Right lobe of liver (tissue), 6 donors: ENCODE data around the gene KLHL11. TPM values are rescaled to one million over a fixed set of nuclear protein-coding genes. Genes with fewer than 3 reads are reported as not detected.

Experiments used
- ATAC-seq, 4 donors: fragments of 200-7000 bp; cut with Tn5 transposase; one replicate each; pipeline ENCODE4 v1.9.1; 2020; ENCODE audit warnings: mild to moderate bottlenecking in 4 of 4, moderate library complexity in 4 of 4
- DNase-seq, 3 donors: peaks; one replicate each; pipeline ENCODE4 v3.0.0-alpha.2; 2020
- H3K27ac ChIP-seq, 3 donors: fragments of 200-600 bp; one replicate each; pipeline ENCODE4 v1.8.0; 2022
- H3K27me3 ChIP-seq, 2 donors: fragments of 200-600 bp; one replicate each; pipeline ENCODE4 v1.8.0; 2022
- H3K36me3 ChIP-seq, 4 donors: fragments of 200-600 bp; sonication (generic) in 1 of 4; one replicate each; pipeline versions ENCODE4 v1.5.1 to v1.8.0; 2017 to 2022; ENCODE audit warnings: control low read depth in 1 of 4
- H3K4me1 ChIP-seq, 4 donors: fragments of 200-600 bp; sonication (generic) in 1 of 4; one replicate each; pipeline versions ENCODE4 v1.5.1 to v1.8.0; 2017 to 2022; ENCODE audit warnings: control low read depth in 1 of 4
- H3K4me3 ChIP-seq, 3 donors: fragments of 200-600 bp; one replicate each; pipeline ENCODE4 v1.8.0; 2022
- H3K9me3 ChIP-seq, 4 donors: fragments of 200-600 bp; sonication (generic) in 1 of 4; one replicate each; pipeline versions ENCODE4 v1.5.1 to v1.8.0; 2017 to 2022; ENCODE audit warnings: control low read depth in 1 of 4
- CTCF ChIP-seq, 4 donors: fragments of 200-600 bp in 3 of 4; fragments of 450-650 bp in 1 of 4; IDR thresholded peaks; one replicate each; pipeline versions ENCODE4 v1.5.1 to v1.8.0; 2016 to 2022; ENCODE audit warnings: antibody characterized with exemption in 4 of 4, mild to moderate bottlenecking in 2 of 4
- POLR2A ChIP-seq: fragments of 450-650 bp; IDR thresholded peaks from one replicate; pipeline ENCODE4 v1.6.1; 2017; ENCODE audit warnings: antibody characterized with exemption, mild to moderate bottlenecking
- WGBS: methylation state at CpG from one replicate; pipeline ENCODE4 v1.1.6; 2018; ENCODE audit warnings: low coverage, low lambda C conversion rate; ENCODE audit not compliant: insufficient coverage; ENCODE audit errors: missing lambda C conversion rate; 5-methylcytosine and 5-hydroxymethylcytosine counted together
- intact Hi-C, 2 donors: fragments of 100-400 bp; cut with DNase I; formaldehyde crosslinking; loops; one replicate each; pipeline versions ENCODE4 v1.11.2 to v1.14.1; 2022
- total RNA-seq, 6 experiments: library from RNA; depleted of rRNA in 2 of 6; stranded (reverse); fragments of >200 nt in 2 of 6; fragmentation: NEBNext Ultra II Directional in 3 of 6; extraction: Animal tissue kit (Norgen Biotek cat#: 25700) in 3 of 6; gene quantifications; one replicate each; pipeline versions ENCODE4 v1.1.0 to v1.2.4, GENCODE V29; 2016 to 2023
- donor health status: DM: no; HTN: yes; CAD: no.
- donor health status: DM: no; HTN: no; CAD: no.
- donor health status: DM: no; HTN: no; CAD: no.
- donor health status: DM: no; HTN: yes; CAD: no.
- donor health status: DM: no; HTN: yes; CAD: no.

The KLHL11 gene
- total RNA-seq, 6 experiments from 2014 or later = 2.9 to 7.0 (median 5.7) TPM

DNA sequence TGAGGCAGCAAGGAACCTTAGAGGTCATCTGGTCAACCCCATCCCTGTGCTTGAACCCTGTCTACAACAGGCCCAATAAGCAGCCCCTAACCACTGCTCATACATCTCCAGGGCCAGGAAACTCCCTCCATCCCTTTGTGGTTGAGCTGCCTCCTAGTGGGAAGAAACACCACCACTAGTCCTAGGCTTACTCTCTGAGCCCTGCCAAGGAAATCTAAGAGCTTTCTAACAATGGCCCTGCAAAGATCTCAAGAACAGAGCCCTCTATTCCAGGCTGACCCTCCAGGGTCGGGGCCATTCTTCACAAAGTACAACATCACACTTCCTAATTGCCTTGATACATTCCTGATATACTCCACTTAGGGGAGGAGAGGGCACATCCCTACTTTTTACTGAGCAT, 47.7 kb upstream of the KLHL11 start:
- 83% methylated on average over 1 of the region's 1 CpG for WGBS
- TF ChIP-seq CTCF (IDR thresholded peaks at IDR 0.05) = no peak
- TF ChIP-seq POLR2A = no peak
- intact Hi-C loops = no loop called here
- ATAC-seq (no peak), DNase-seq (no peak)
- Histone ChIP-seq H3K9me3 (no peaks in the 10 kb centered on the region), H3K4me3 (no peak overlapping the region), H3K27me3 (no peaks in the 10 kb centered on the region), H3K27ac (no peak overlapping the region), H3K4me1 (peaks cover 0 to 30% (median 11%) of the 10 kb centered on the region in 4 donors), H3K36me3 (peaks cover 0 to 46% (median 20%) of the 10 kb centered on the region in 4 donors)

- peaks cover 0 to 20% (median 8%) of the 10 kb centered on the region in 4 donors for H3K4me1 ChIP-seq
These were observed 45.6 kb upstream of the KLHL11 start for GRCh38 chr17:41910701-41911391.

GRCh38 chr17:41909088-41909487, 43.9 kb upstream of the KLHL11 start:
- no peak overlapping the region for H3K4me3 ChIP-seq
- H3K27ac ChIP-seq = no peak overlapping the region
- TF ChIP-seq CTCF (IDR thresholded peaks at IDR 0.05) = no peak
- TF ChIP-seq POLR2A = no peak
- no peaks in the 10 kb centered on the region for H3K27me3 ChIP-seq
- DNase-seq (no peak), ATAC-seq (no peak)
- H3K36me3 ChIP-seq = peaks cover 6 to 70% (median 24%) of the 10 kb centered on the region in 4 donors
- WGBS = 100% methylated on average over 1 of the region's 13 CpGs
- H3K9me3 ChIP-seq = no peaks in the 10 kb centered on the region
- peaks cover 0 to 12% (median 5%) of the 10 kb centered on the region in 4 donors for H3K4me1 ChIP-seq
- intact Hi-C loops = no loop called here

More at GRCh38 chr17:41910701-41911391, 45.6 kb upstream of the KLHL11 start:
- no peak for ATAC-seq
- TF ChIP-seq CTCF (IDR thresholded peaks at IDR 0.05) = no peak
- no peak for TF ChIP-seq POLR2A
- WGBS = 100% methylated on average over 3 of the region's 13 CpGs
- DNase-seq = no peak
- intact Hi-C loops = no loop called here
- Histone ChIP-seq H3K27me3 (no peaks in the 10 kb centered on the region), H3K36me3 (peaks cover 3 to 54% (median 23%) of the 10 kb centered on the region in 4 donors), H3K4me3 (no peak overlapping the region), H3K27ac (no peak overlapping the region), H3K9me3 (no peaks in the 10 kb centered on the region)

GRCh38 chr17:41907633-41908539, 42.7 kb upstream of the KLHL11 start:
- Histone ChIP-seq H3K27ac (no peak overlapping the region), H3K4me1 (peaks cover 0 to 7% (median 0%) of the 10 kb centered on the region in 4 donors), H3K36me3 (peaks cover 6 to 66% (median 25%) of the 10 kb centered on the region in 4 donors), H3K27me3 (no peaks in the 10 kb centered on the region), H3K9me3 (no peaks in the 10 kb centered on the region), H3K4me3 (no peak overlapping the region)
- intact Hi-C loops = no loop called here
- WGBS = 63% methylated on average over 11 of the region's 14 CpGs
- DNase-seq (peak in 1 of 3 donors; percentile 41), ATAC-seq (peak; percentile 74 to 92 (median 90))
- TF ChIP-seq CTCF (IDR thresholded peaks at IDR 0.05) (no peak), POLR2A (no peak)
